ENCODE measurements around the gene MCC.

Gene MCC

GRCh38 chr5:113166261-113166660 lies 322.0 kb downstream of the MCC start:
- DNase-seq, result no peak

GRCh38 chr5:113164021-113164420 lies 324.2 kb downstream of the MCC start:
- DNase-seq, result no peak

GRCh38 chr5:113163328-113163727 lies 324.9 kb downstream of the MCC start:
- DNase-seq, result no peak

GRCh38 chr5:113162770-113163169 lies 325.5 kb downstream of the MCC start:
- no peak for DNase-seq

- no peak for DNase-seq
These were observed 326.0 kb downstream of the MCC start for GRCh38 chr5:113162208-113162607.

- DNase-seq, result no peak
These were observed 326.4 kb downstream of the MCC start for GRCh38 chr5:113161806-113162205.

- no peak for DNase-seq
These were observed 330.4 kb downstream of the MCC start for GRCh38 chr5:113157886-113158285.

GRCh38 chr5:113156271-113156877 lies 331.9 kb downstream of the MCC start:
- no peak for DNase-seq

GRCh38 chr5:113153512-113154097 lies 334.6 kb downstream of the MCC start:
- no peak for DNase-seq

- no peak for DNase-seq
These were observed 335.9 kb downstream of the MCC start for GRCh38 chr5:113152380-113152740.

GRCh38 chr5:113151641-113152379 lies 336.4 kb downstream of the MCC start:
- DNase-seq, result no peak

GRCh38 chr5:113150821-113151220 lies 337.4 kb downstream of the MCC start:
- DNase-seq, result no peak

GRCh38 chr5:113150221-113150620 lies 338.0 kb downstream of the MCC start:
- DNase-seq, result no peak

- no peak for DNase-seq
These were observed 340.7 kb downstream of the MCC start for GRCh38 chr5:113147537-113147936.

GRCh38 chr5:113147101-113147508 lies 341.1 kb downstream of the MCC start:
- DNase-seq, result no peak

GRCh38 chr5:113145757-113146387 lies 342.4 kb downstream of the MCC start:
- DNase-seq, result no peak

- no peak for DNase-seq
These were observed 346.1 kb downstream of the MCC start for GRCh38 chr5:113142186-113142585.

GRCh38 chr5:113140837-113141671 lies 347.2 kb downstream of the MCC start:
- no peak for DNase-seq

GRCh38 chr5:113133211-113133975 lies 354.9 kb downstream of the MCC start:
- DNase-seq, result no peak

- no peak for DNase-seq
These were observed 355.7 kb downstream of the MCC start for GRCh38 chr5:113132564-113132963.

- no peak for DNase-seq
These were observed 359.5 kb downstream of the MCC start for GRCh38 chr5:113128641-113129330.

GRCh38 chr5:113128082-113128481 lies 360.2 kb downstream of the MCC start:
- no peak for DNase-seq

All from DMS153 (cell line).